Measurements from ENCODE around the gene OLIG2.

Gene OLIG2

DNA sequence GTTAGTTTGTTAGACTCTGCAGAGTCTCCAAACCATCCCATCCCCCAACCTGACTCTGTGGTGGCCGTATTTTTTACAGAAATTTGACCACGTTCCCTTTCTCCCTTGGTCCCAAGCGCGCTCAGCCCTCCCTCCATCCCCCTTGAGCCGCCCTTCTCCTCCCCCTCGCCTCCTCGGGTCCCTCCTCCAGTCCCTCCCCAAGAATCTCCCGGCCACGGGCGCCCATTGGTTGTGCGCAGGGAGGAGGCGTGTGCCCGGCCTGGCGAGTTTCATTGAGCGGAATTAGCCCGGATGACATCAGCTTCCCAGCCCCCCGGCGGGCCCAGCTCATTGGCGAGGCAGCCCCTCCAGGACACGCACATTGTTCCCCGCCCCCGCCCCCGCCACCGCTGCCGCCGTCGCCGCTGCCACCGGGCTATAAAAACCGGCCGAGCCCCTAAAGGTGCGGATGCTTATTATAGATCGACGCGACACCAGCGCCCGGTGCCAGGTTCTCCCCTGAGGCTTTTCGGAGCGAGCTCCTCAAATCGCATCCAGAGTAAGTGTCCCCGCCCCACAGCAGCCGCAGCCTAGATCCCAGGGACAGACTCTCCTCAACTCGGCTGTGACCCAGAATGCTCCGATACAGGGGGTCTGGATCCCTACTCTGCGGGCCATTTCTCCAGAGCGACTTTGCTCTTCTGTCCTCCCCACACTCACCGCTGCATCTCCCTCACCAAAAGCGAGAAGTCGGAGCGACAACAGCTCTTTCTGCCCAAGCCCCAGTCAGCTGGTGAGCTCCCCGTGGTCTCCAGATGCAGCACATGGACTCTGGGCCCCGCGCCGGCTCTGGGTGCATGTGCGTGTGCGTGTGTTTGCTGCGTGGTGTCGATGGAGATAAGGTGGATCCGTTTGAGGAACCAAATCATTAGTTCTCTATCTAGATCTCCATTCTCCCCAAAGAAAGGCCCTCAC, at the start of gene OLIG2:
TSS of gene OLIG2 (plus strand) at position 447 of the 954 bp plus-strand sequence. CDS start 928 bp downstream, outside the sequence.
- DNase-seq, result no peak

DNA sequence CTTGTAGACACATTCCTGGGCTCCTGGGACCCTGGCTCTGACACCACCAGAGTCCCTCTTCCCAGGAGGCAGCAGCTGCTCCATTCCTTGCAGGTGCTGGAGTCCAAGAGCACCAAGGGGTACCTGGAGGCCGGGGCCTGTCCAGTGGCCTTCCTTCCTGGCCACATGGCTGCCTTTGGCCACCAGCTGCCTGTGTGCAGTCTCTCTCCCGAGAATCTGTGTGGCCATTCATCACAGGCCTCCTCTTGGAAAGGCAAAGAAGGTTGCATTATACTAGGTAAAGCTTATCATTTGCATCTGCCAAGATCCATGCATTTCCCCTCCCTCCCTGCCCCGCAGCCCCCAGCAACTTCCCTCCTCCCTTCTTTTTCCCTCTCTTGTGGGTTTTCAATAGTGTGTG, 48.9 kb upstream of the OLIG2 start:
- DNase-seq, result no peak

DNA sequence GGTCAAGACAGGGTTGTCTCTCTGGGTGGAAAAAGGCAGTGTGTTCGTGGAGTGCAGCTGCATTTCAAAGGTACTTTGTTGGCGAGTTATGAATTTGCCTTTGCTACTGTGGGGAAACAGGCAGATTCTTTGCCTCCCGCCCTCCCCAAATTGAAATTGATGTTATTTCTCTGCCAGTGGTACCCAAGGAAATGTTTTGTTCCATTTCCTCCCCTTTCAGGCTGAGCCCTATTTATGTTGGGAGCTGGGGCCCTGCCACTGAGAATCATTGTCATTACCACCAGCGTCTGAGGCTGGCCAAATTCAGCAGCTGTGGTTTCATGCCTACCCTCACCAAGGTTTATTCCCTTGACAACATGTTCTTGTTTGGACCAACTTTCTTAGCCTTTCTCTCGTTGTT, 48.5 kb upstream of the OLIG2 start:
- no peak for DNase-seq

DNA sequence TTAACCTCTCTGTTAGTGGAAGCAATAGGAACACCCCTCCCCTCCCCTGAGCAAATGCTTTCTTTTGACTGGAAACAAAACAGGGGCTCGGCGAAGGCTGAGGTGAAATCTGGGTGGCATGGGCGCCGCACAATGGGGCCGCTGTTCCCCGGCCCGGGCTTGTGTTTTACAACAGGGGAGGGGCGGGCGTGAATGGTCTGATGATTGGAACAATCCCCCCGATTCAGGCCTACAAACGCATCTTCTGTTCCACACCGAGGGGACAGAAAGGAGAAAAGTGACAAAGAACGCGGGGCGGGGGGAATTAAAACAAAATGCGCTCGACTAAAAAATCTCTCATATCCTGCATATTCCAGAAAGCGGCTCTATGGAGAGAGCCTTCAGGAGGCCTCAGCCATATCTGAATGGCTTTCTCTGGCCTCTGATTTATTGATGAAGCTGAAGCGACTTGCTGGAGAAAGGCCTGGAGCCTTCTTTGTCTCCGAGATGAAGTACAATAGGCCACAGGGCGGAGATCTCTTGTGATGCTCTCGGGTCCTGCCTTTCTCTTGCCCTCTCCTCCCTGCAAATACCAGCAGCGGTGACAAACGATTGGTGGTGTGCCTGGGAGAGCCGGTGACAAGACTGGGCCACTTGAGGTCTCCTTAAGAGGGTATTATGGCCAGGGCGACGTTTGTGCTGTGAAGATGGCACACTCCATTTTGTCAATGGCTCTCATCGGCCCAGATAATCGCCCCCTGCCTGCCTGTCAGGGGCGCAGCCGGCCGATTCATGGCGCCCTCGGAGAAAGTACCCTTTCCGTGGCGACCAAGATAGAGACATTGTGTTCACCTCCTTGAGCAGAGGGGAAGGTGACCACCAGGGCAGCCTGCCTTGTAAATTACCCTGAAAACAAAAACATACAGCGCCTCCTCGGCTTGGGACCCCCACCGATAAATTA, 47.1 kb upstream of the OLIG2 start:
- no peak for DNase-seq

DNA sequence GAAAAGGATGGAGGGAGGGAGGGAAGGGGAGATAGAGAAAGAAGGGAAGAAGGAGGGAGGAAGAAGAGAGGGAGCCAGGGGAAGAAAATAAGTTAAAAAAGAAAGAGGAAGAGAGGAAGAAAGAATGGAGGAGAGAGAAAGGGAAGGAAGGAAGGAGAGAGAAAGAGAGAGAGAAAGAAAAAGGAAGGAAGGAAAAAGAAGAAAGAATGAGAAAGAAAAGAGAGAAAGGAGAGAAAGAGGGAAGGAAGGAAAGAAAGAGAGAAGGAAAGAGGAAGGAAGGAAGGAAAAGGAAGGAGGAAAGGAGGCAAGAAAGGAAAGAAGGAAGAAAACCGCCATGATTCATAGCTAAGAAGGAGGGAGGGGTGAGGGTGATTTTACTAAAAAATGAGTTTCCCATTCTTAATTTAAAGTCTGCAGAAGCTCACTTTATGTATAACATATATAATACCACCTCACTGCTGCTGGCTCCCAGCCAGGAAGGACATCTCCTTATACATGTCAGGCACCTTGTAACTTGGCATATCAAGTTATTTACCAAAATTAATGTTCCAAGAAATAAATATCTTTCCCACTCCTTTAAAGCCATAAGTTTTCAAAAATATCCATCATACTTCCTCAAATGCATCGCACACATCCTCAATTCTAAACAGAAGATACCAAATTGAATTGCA, 46.0 kb upstream of the OLIG2 start:
- no peak for DNase-seq

DNA sequence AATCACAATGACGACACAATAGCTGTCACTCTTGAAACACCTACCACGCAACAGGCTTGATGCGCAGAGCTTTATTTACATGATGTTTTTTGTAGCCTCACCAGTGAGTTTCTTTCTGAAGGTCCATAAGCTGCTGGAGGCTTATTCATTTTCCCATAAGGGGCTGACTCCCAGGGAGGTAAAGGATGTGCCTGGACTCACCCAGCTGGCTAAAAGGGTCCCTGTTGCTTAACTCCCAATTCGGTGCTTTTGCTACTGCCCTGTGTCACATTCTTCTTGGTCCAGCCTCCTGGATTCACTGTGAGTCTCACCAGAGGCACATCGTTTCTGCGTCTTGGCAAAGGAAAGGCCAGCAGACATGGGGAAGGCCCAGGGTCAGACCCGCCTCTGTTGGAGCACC, 44.6 kb upstream of the OLIG2 start:
- no peak for DNase-seq

DNA sequence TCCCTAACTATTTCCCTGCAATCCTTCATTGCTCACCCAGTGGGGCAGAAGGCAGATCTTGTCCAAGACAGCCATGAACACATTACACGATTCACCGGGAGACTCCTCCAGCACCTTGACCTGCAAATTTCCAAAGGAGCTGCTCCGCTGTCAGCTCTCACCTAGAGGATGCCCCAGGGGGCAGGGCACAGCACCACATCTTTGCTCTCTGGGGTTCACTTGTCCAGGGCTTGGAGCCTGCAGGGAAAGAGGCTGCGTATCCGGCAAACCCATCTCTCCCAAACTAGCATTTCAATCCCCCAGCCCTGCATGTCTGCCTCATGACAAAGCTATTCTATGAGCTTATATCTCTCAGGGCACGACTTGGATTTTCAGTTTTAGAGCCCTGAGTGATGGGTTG, 35.1 kb upstream of the OLIG2 start:
- DNase-seq, result no peak

DNA sequence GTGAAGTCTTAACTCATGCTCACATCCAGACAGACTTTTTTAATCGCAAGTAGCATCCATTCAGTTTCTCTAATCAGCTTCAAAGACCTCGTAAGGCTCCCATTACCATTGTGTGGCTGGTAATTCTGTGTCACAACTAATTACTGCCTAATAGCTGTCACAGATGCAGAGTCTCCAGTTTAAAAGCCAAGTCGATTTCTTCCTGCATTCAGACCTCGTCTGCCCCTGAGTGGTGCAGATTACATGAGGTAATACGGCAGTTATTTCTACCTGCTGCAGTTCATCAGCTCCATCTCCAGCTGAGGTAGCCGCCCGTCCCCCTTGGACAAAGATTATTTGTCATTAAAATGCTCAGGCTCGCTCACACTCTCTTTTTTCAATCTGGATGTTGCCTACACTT, 34.4 kb upstream of the OLIG2 start:
- DNase-seq, result no peak

DNA sequence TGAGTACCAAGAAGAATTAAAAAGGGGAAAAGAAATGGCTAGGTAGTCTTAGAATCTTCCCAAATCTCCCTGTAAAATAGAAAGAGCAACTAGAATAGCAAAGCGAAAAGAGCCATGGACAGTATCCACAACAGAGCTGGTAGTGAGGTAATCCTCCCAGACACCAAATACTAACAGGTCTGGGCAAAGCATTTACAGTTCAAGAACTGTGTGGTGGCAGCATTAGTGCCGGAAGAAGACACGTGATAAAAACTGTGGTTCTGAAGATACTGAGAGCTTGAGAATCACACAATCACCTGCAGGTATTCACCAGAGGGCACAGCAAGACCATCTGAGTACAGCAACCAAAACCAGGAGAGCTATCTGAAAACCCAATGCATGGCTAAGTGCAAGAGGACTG, 31.8 kb upstream of the OLIG2 start:
- DNase-seq, result no peak

DNA sequence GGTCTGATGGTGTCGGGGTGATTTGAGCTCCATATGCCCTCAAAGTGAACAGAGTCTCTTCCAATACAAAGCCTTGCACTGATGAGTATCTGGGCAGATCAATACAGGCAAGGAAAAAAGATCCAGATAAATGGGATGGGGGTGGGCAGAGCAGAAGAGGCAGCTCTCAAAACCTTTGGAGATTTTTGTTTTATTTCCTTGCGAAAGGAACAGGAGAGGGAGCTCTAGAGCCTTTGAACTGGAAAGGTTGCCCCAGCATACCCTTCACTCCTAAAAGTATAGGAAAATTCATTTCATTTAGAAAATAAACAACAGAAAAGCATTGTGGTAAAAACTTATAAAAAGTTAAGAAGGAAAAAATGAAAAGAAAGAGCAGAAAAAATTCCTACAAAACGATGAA, 31.4 kb upstream of the OLIG2 start:
- DNase-seq, result no peak

DNA sequence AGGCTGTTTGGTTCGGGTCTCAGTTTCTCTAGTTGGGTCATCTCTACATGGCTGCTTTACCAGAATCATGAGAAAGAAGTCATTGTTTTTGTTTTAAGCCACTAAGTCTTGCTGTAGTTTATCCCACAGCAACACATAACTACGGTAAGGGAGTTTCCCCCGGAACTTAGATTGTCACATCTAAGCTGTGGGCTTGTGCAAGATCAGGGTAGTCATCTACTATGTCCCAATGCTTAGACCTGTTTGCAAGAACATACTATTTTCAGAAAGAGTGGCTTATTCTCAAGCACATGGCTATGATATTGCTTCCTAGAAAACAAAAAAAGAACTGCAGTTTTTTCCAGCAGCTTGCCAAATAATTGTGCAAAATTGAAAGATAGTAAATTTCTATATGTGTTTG, 18.0 kb upstream of the OLIG2 start:
- DNase-seq, result no peak

DNA sequence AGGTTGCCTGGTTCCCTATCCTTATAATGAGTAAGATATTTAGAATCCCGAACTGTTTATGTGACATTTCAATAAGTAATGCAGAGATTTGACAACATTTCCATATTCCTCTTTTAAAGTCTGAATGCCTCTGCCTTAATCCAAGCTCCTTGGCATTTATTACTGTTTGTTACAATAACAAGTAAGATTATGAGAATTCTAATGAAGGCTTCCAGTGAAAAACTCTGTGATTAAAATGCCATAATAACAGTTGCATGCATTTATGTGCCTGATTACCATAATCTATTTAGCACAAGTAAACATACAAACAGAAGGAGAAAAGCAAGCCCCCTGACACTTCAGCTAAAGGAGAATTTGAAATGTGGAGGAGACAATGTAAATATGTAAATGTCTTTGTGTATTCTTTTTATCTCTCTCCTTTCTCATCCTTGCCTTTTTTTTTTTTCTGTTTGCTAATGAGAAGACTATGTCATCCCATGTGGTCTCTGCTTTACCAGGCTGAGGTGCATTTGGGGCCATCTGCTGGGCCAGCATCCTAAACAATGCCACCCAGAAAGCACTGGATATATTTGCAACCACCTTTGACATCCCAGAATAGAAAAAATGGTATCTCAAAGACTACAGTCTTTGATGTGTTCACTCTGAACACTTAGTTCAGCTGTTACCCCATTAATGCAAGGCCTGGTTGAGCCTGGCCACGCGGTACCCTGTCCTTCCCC, 17.2 kb upstream of the OLIG2 start:
- DNase-seq, result no peak

DNA sequence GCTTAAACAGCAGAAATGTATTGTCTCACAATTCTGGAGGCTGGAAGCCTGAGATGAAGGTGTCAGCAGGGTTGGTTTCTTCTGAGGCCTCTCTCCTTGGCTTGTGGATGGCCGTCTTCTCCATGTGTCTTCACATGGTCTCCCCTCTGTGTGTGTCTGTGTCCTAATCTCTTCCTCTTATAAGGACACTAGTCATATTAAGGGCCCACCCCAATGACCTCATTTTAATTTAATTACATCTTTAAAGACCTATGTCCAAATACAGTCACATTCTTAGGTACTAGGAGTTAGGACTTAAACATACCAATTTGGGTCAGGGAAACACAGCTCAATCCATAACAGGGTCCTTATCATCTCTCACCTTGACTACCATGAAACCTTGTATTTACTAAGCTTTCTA, 14.8 kb upstream of the OLIG2 start:
- no peak for DNase-seq

DNA sequence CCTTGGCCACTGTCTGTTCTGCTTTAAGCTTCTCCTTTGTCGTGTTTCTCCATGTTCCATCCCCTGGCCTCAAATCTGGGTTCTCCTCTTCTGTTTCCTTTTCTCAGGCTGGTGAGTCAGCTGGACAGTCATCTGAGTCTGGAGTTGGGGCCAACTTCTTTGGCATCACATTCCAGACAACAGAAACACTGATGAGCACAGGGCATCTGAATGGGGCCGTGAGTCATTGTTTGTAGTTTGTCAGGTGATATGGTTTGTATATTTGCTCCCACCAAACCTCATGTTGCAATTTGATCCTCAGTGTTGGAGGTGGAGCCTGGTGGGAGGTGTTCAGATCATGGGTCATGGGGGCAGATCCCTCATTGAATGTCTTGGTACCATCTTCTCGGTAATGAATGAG, 14.3 kb upstream of the OLIG2 start:
- no peak for DNase-seq

DNA sequence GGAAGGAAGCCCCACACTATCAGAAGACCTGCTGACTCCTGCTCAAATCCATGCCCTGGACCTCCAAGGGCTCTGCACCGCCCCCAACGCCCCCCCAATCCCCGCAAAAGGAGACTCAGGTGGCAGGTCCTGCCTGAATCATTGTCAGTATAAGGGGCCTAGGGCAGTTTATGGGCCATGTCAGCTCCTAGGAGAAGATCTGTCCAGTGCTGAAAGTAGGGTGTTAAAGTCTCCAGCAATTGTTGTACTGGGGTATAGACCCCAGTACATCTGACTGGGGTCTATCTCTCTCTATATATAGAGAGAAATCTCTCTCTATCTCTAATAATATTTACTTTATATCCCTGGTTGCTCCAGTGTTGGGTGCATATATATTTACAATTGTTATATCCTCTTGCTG, 12.1 kb upstream of the OLIG2 start:
- DNase-seq, result no peak

DNA sequence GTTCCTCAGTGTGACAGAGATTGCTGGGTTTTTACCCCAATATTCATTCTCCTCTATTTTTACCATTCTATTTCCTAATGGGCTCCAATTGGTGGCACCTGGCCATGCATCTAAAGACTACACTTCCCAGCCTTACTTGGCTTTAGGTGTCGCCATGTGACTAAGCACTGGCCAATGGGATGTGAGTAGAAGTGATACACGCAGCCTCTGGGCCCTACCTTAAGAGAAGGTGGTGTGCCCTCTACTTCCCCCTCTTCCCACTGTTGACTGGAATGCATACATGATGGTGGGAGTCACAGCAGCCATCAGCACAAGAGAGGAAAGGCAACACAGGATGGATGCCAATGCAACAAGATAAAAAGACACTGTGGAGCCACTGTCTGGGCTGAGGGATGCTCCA, 11.4 kb upstream of the OLIG2 start:
- DNase-seq, result no peak

DNA sequence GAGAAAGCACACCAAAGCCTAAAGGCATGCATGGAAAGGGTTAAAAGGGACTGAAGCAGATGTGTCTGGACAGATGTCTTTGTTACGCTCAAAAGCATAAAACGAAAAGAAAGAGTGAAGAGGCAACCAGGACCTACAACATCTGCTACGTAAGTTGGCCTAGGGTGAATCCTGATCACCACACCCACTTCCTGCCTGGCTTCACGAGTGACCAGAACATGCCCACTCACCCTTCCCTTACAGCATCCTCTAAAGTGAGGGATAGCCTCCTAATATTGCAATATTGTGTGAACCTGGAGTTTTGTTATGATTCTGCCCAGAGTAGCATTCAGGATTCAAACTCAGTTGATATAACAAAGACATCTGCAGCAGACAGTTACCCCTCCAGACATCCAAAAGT, 10.6 kb upstream of the OLIG2 start:
- no peak for DNase-seq

DNA sequence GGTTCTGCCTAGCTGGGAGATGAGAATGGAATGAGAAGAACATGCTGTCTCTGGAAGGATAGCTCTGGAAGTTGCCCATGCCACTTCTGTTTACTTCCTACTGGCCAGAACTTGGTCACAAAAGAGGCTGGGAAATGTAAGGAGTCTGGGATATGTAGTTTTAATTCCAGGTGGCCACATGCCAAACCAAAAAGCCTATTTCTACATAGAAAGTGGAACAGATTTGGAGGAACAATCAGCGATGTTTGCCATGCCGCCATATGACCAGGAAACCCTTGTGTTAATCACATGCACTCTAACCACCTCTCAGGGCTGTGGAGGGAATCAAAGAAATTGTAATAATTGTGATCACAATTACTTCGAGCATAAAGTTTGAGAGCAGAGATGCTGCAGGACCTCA, 10.0 kb upstream of the OLIG2 start:
- no peak for DNase-seq

DNA sequence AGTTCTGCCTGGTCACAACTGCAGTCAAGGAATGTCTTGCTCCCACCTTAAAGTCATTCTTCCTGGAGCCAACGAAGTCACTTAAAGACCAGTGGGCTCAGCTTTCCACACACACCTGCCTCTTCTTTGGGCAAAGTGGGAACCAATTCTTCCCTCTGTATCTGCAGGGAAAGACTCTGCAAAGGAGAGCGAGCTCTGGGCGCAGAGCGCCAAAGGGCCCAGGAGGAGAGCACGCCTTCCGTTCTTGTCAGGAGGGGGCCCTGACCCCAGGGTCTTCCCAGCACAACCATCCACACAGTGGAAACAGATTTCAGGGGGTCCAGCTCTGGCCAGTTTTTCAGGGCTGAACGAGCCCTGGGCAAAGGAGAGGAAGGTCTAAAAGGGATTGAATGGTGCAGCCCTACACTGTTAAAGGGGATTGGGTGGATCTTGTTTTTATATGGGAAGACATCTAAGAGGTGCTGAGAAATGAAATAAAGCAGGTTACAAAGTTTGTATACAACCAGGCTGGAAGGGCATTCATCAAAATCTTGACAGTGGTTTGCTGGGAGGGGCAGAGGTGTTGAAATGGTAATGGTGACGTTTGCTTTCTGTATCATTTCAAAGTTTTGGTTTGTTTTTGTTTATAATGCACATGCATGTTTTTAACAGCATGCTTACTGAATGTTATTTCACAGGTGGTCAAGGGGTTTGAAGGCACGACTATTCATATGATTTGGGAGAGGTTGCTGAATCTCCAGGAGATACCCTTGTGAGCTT, 6.8 kb upstream of the OLIG2 start:
- no peak for DNase-seq

DNA sequence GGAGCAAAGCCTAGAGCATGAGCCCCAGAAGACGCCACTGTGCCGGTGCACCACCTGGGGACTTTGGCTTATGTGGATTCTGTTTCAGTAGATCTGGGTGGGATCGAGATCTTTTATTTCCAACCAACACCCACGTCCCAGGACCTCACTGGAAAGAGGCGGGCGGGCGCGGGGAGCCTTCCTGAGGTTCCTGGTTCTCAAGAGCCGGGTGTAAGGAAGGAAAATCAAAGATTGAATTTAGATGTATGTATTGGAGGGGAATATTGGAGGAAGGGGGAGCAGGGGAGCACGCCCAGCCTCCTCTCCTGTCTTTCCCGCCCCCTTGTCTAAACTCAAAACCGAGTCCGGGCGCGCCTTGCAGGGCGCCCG, 6.2 kb upstream of the OLIG2 start:
- DNase-seq, result no peak

DNA sequence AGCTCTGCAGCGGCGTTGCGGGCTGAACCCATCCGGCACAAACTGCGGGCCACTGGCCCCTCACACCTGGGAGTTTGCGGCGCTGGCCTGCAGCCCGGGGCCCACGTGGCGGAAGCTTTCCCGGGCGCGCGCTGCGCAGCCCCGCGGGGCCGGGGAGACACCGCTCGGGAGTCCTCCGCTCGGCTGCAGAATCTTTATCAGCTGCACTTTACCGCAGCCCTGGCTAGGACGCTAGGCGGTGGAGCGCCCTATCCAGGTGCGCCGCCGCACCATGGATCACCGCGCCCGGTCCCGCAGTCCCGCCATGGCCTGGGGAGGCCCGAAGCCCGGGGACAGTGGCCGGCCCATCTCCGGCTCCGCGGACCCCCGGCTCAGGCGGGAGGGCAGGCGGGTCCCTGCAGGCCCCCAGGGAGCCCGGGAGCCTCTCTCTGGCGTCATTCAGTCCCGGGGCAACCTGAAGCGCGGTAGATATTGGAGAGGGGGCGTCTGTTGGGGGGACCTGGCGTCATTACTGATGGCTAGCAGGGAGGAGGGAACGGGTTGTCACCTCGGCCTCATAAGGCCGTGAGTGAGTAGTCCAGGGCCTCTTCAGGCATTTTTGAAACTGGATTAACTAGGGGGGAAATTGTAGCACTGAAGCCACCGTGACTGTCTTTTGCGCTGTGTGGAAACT, 5.7 kb upstream of the OLIG2 start:
- no peak for DNase-seq
